ENCODE results near the gene GRAMD4. TPM values are rescaled to one million over a fixed set of nuclear protein-coding genes. Genes with fewer than 3 reads are reported as not detected.
A peak's percentile ranks its signal among the peaks of the same experiment; 100 is the strongest.

The GRAMD4 gene
- 100 to 1,000 TPM in 1 of 4 donors, 10 to 100 TPM in 3; 16.7 to 106 (median 53.3) TPM for total RNA-seq

- intact Hi-C loops (cut with DNase I; ENCODE audit: low total_unique reads), result no loop called here
Observed at GRCh38 chr22:46619830-46620501, at the start of gene GRAMD4. TSS of gene GRAMD4 (plus strand) at chr22:46620386. CDS start at chr22:46626800, 6,414 bp downstream.

GRCh38 chr22:46571642-46572250, 48.4 kb upstream of the GRAMD4 start:
- intact Hi-C loops (cut with DNase I; ENCODE audit: low total_unique reads) (no loop called here), in situ Hi-C loops (cut with MboI; ENCODE audit: low sequenced_read_pairs in 4 of 4) (loop anchor here in 2 of 4 donors (25.0 kb wide), 3 partner anchors 116 to 216 kb away; no protein-coding TSS in a partner anchor)
- no peaks in the 10 kb centered on the region for H3K27me3 ChIP-seq
- H3K9me3 ChIP-seq, result peaks cover 0 to 4% (median 0%) of the 10 kb centered on the region in 3 donors
- H3K27ac ChIP-seq, result no peak overlapping the region
- H3K4me3 ChIP-seq, result no peak overlapping the region
- ATAC-seq (no peak), DNase-seq (no peak)
- H3K36me3 ChIP-seq, result no peaks in the 10 kb centered on the region
- peaks cover 3 to 8% of the 10 kb centered on the region in 2 donors for H3K4me1 ChIP-seq
- TF ChIP-seq POLR2A (IDR thresholded peaks at IDR 0.05), result no peak
- TF ChIP-seq CTCF (IDR thresholded peaks at IDR 0.05 in 4 of 5, conservative IDR thresholded peaks at IDR 0.05 in 1 of 5), result no peak

More at GRCh38 chr22:46619830-46620501, at the start of gene GRAMD4:
- peaks cover 28 to 32% of the 10 kb centered on the region in 2 donors for H3K4me1 ChIP-seq
- H3K4me3 ChIP-seq, result no peak within 1 kb of the TSS
- TF ChIP-seq POLR2A (IDR thresholded peaks at IDR 0.05), result no peak
- TF ChIP-seq CTCF (IDR thresholded peaks at IDR 0.05 in 4 of 5, conservative IDR thresholded peaks at IDR 0.05 in 1 of 5), result no peak
- H3K9me3 ChIP-seq, result no peaks in the 10 kb centered on the region
- H3K36me3 ChIP-seq, result no peaks in the 10 kb centered on the region
- peak; percentile 26 to 34 for ATAC-seq
- H3K27me3 ChIP-seq, result no peaks in the 10 kb centered on the region
- in situ Hi-C loops (cut with MboI; ENCODE audit: low sequenced_read_pairs in 4 of 4), result no loop called here
- H3K27ac ChIP-seq, result peak within 1 kb of the TSS; percentile 40 to 66 (median 58)
- DNase-seq, result no peak

- Histone ChIP-seq H3K36me3 (no peaks in the 10 kb centered on the region), H3K27me3 (no peaks in the 10 kb centered on the region), H3K27ac (no peak overlapping the region), H3K4me3 (no peak overlapping the region), H3K9me3 (peaks cover 0 to 4% (median 0%) of the 10 kb centered on the region in 3 donors), H3K4me1 (peaks cover 6 to 15% of the 10 kb centered on the region in 2 donors)
- intact Hi-C loops (cut with DNase I; ENCODE audit: low total_unique reads) (no loop called here), in situ Hi-C loops (cut with MboI; ENCODE audit: low sequenced_read_pairs in 4 of 4) (loop anchor here in 2 of 4 donors (25.0 kb wide), 3 partner anchors 114 to 214 kb away; no protein-coding TSS in a partner anchor)
- ATAC-seq (no peak), DNase-seq (no peak)
- TF ChIP-seq POLR2A (IDR thresholded peaks at IDR 0.05), result no peak
- no peak for TF ChIP-seq CTCF (IDR thresholded peaks at IDR 0.05 in 4 of 5, conservative IDR thresholded peaks at IDR 0.05 in 1 of 5)
Observed at GRCh38 chr22:46572911-46573780, 47.0 kb upstream of the GRAMD4 start.

- in situ Hi-C loops (cut with MboI; ENCODE audit: low sequenced_read_pairs in 4 of 4), result loop anchor here in 2 of 4 donors (25.0 kb wide), 3 partner anchors 113 to 213 kb away; no protein-coding TSS in a partner anchor
- DNase-seq, result no peak
- H3K4me1 ChIP-seq, result peaks cover 14 to 22% of the 10 kb centered on the region in 2 donors
- ATAC-seq, result no peak
- H3K27ac ChIP-seq, result no peak overlapping the region
- no peak overlapping the region for H3K4me3 ChIP-seq
- no peaks in the 10 kb centered on the region for H3K27me3 ChIP-seq
- peaks cover 0 to 4% (median 0%) of the 10 kb centered on the region in 3 donors for H3K9me3 ChIP-seq
- no peaks in the 10 kb centered on the region for H3K36me3 ChIP-seq
- intact Hi-C loops (cut with DNase I; ENCODE audit: low total_unique reads), result no loop called here
- TF ChIP-seq POLR2A (IDR thresholded peaks at IDR 0.05), result no peak
- no peak for TF ChIP-seq CTCF (IDR thresholded peaks at IDR 0.05 in 4 of 5, conservative IDR thresholded peaks at IDR 0.05 in 1 of 5)
Observed at GRCh38 chr22:46573781-46574437, 46.3 kb upstream of the GRAMD4 start.

All from gastrocnemius medialis (tissue), 4 donors.